Iris pigment epithelial cell (primary cell): Measurements from ENCODE around the gene OSR1.
"Not testable (repeated sequence)": the region's sequence is repeated elsewhere in the genome, so short reads cannot be mapped to it uniquely, and the experiment has no call there.

Experiments
- DNase-seq: peaks from one replicate; pipeline ENCODE4 v3.0.0-alpha.2; 2011; ENCODE audit warnings: low read depth

OSR1 gene

GRCh38 chr2:19331450-19331849 is 27.0 kb downstream of the OSR1 start:
- DNase-seq = no peak

- no peak for DNase-seq
These were observed 28.0 kb downstream of the OSR1 start for GRCh38 chr2:19330436-19330835.

- no peak for DNase-seq
These were observed 29.0 kb downstream of the OSR1 start for GRCh38 chr2:19329445-19329844.

GRCh38 chr2:19327496-19327895 is 30.9 kb downstream of the OSR1 start:
- DNase-seq = no peak

- DNase-seq = peak; percentile 84
These were observed 36.5 kb downstream of the OSR1 start for GRCh38 chr2:19321946-19322345.

GRCh38 chr2:19320813-19321212 is 37.6 kb downstream of the OSR1 start:
- no peak for DNase-seq

- DNase-seq = no peak
These were observed 38.7 kb downstream of the OSR1 start for GRCh38 chr2:19319698-19320097.

GRCh38 chr2:19319064-19319463 is 39.4 kb downstream of the OSR1 start:
- no peak for DNase-seq

GRCh38 chr2:19313553-19313952 is 44.9 kb downstream of the OSR1 start:
- no peak for DNase-seq

GRCh38 chr2:19312949-19313348 is 45.5 kb downstream of the OSR1 start:
- DNase-seq = peak; percentile 71

GRCh38 chr2:19306065-19306464 is 52.4 kb downstream of the OSR1 start:
- not testable (repeated sequence) for DNase-seq

GRCh38 chr2:19305400-19306055 is 52.9 kb downstream of the OSR1 start:
- not testable (repeated sequence) for DNase-seq

- no peak for DNase-seq
These were observed 56.7 kb downstream of the OSR1 start for GRCh38 chr2:19301706-19302105.
